GM19324 (cell line): ENCODE results near the gene SLC8A3.

Experiments used
- ATAC-seq: cut with Tn5 transposase; IDR thresholded peaks from one replicate; pipeline ENCODE4 v1.9.1; 2021; ENCODE audit warnings: mild to moderate bottlenecking, moderate library complexity; ENCODE audit not compliant: unreplicated experiment, low FRiP score

The SLC8A3 gene

GRCh38 chr14:70181276-70181675 lies 7.5 kb downstream of the SLC8A3 start:
- no peak for ATAC-seq

GRCh38 chr14:70180718-70181117 lies 8.0 kb downstream of the SLC8A3 start:
- ATAC-seq, result no peak

GRCh38 chr14:70177081-70177800 lies 11.5 kb downstream of the SLC8A3 start:
- no peak for ATAC-seq

GRCh38 chr14:70173569-70173968 lies 15.2 kb downstream of the SLC8A3 start:
- ATAC-seq, result no peak

- ATAC-seq, result no peak
These were observed 17.0 kb downstream of the SLC8A3 start for GRCh38 chr14:70171726-70172125.

- no peak for ATAC-seq
These were observed 17.8 kb downstream of the SLC8A3 start for GRCh38 chr14:70170976-70171375.

- no peak for ATAC-seq
These were observed 20.3 kb downstream of the SLC8A3 start for GRCh38 chr14:70168406-70168805.

GRCh38 chr14:70166530-70167203 lies 22.1 kb downstream of the SLC8A3 start:
- no peak for ATAC-seq

- no peak for ATAC-seq
These were observed 26.4 kb downstream of the SLC8A3 start for GRCh38 chr14:70162358-70162757.

GRCh38 chr14:70156592-70156991 lies 32.2 kb downstream of the SLC8A3 start:
- no peak for ATAC-seq

- no peak for ATAC-seq
These were observed 36.0 kb downstream of the SLC8A3 start for GRCh38 chr14:70152704-70153103.

GRCh38 chr14:70152081-70152480 lies 36.7 kb downstream of the SLC8A3 start:
- ATAC-seq, result no peak

- no peak for ATAC-seq
These were observed 39.1 kb downstream of the SLC8A3 start for GRCh38 chr14:70149596-70150165.

- no peak for ATAC-seq
These were observed 39.7 kb downstream of the SLC8A3 start for GRCh38 chr14:70148911-70149595.

- no peak for ATAC-seq
These were observed 40.4 kb downstream of the SLC8A3 start for GRCh38 chr14:70148351-70148750.

- ATAC-seq, result no peak
These were observed 44.7 kb downstream of the SLC8A3 start for GRCh38 chr14:70144046-70144445.

- ATAC-seq, result no peak
These were observed 45.4 kb downstream of the SLC8A3 start for GRCh38 chr14:70143306-70143705.

GRCh38 chr14:70140614-70141013 lies 48.1 kb downstream of the SLC8A3 start:
- ATAC-seq, result no peak

- ATAC-seq, result no peak
These were observed 49.4 kb downstream of the SLC8A3 start for GRCh38 chr14:70139384-70139783.

- no peak for ATAC-seq
These were observed 51.0 kb downstream of the SLC8A3 start for GRCh38 chr14:70137788-70138187.

- ATAC-seq, result no peak
These were observed 55.3 kb downstream of the SLC8A3 start for GRCh38 chr14:70133461-70133860.
